Putamen (tissue), 1 donor: Measurements from ENCODE around the gene CBLL2.
"Not testable (repeated sequence)": the region's sequence is repeated elsewhere in the genome, so short reads cannot be mapped to it uniquely, and the experiment has no call there.

Experiments
- DNase-seq: peaks from one replicate; pipeline ENCODE4 v3.0.0-alpha.2; 2016; ENCODE audit warnings: low spot score

The CBLL2 gene

GRCh38 chrX:22272613-22273012, at the start of gene CBLL2:
Gene CBLL2 (plus strand): TSS chrX:22272913. CDS start chrX:22272992, 79 bp downstream.
- no peak for DNase-seq

GRCh38 chrX:22234380-22234779, 38.3 kb upstream of the CBLL2 start:
- no peak for DNase-seq

GRCh38 chrX:22237479-22237878, 35.2 kb upstream of the CBLL2 start:
- DNase-seq, result no peak

GRCh38 chrX:22246620-22247019, 26.1 kb upstream of the CBLL2 start:
- no peak for DNase-seq

GRCh38 chrX:22247169-22247568, 25.5 kb upstream of the CBLL2 start:
- DNase-seq, result no peak

GRCh38 chrX:22248401-22248800, 24.3 kb upstream of the CBLL2 start:
- no peak for DNase-seq

GRCh38 chrX:22249371-22249770, 23.3 kb upstream of the CBLL2 start:
- DNase-seq, result no peak

- no peak for DNase-seq
Observed at GRCh38 chrX:22268706-22269105, 4.0 kb upstream of the CBLL2 start.

GRCh38 chrX:22273714-22274317, 1.1 kb downstream of the CBLL2 start:
- no peak for DNase-seq

- DNase-seq, result no peak
Observed at GRCh38 chrX:22276781-22277180, 4.1 kb downstream of the CBLL2 start.

- DNase-seq, result no peak
Observed at GRCh38 chrX:22278375-22278774, 5.7 kb downstream of the CBLL2 start.

- DNase-seq, result not testable (repeated sequence)
Observed at GRCh38 chrX:22289209-22289608, 16.5 kb downstream of the CBLL2 start.

GRCh38 chrX:22296871-22297270, 24.2 kb downstream of the CBLL2 start:
- no peak for DNase-seq

- DNase-seq, result peak; percentile 29
Observed at GRCh38 chrX:22300130-22300529, 27.4 kb downstream of the CBLL2 start.

GRCh38 chrX:22310779-22311178, 38.1 kb downstream of the CBLL2 start:
- DNase-seq, result no peak

- DNase-seq, result no peak
Observed at GRCh38 chrX:22313766-22314165, 41.1 kb downstream of the CBLL2 start.

GRCh38 chrX:22314211-22314610, 41.5 kb downstream of the CBLL2 start:
- no peak for DNase-seq

GRCh38 chrX:22314692-22315091, 42.0 kb downstream of the CBLL2 start:
- DNase-seq, result peak; percentile 30

- no peak for DNase-seq
Observed at GRCh38 chrX:22315151-22315550, 42.4 kb downstream of the CBLL2 start.

GRCh38 chrX:22320236-22320873, 47.6 kb downstream of the CBLL2 start:
- DNase-seq, result no peak

GRCh38 chrX:22323541-22323940, 50.8 kb downstream of the CBLL2 start:
- DNase-seq, result no peak
